ENCODE results near the gene DTNBP1.

Gene DTNBP1

DNA sequence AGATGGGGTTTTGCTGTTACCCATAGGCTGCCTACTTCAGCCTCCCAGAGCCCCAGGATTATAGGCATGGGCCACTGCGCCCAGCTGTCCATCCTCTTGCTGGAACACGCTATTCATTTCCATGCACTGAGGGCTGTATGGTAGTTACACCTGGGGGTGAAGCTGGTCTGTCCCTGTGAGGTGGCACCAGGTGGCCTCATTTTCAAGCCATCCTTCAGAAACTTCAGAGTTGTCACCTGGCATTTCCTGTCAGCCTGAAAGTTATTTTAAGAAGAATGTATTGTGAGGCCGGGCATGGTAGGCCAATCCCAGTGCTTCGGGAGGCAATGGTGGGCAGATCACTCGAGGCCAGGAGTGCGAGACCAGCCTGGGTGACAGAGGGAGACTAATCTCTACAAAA lies 147.6 kb downstream of the DTNBP1 start:
- no peak for DNase-seq (ENCODE audit: low read depth)

DNA sequence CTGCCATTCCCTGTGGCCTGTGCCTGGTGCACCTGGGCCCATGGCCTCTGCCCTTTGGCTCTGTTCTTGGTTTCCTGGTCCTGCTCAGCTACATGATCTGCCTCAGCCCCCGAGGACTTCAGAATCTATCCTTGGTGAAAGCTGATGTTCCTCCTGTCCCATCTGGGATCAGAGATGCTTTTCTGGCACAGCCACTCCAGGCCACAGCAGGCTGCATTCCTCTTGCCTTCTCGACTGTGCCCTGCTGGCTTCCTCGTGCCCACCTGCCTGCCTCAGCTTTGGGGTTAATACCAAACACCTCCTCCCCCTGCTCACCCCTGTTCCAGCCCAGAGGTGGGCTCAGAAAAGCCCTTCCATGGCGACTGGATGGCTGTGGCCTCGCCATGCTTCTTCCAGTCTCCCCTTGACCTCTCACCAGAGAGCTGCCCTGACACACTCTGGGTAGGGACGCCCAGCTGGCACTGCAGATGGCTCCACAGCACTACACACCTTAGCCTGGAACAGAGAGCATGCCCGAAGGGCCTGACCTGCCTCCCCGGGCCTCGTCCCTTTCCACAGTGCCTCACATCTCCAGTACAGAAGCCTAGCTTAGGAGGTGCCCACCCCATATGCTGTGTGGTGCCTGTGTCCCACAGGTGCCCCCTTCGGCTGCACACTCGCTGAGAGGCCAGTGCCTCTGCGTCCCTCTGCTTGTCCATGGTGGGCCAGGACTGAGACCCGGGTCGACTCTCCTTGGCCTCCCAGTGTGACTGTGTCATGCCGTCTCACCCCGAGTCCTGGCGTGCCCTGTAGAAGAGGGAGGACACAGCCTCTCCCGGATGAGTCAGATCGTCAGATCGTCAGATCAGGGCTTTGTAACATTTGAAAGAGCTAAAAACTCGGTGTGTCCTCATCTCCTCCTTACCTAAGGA lies 148.8 kb downstream of the DTNBP1 start:
- no peak for DNase-seq (ENCODE audit: low read depth)

DNA sequence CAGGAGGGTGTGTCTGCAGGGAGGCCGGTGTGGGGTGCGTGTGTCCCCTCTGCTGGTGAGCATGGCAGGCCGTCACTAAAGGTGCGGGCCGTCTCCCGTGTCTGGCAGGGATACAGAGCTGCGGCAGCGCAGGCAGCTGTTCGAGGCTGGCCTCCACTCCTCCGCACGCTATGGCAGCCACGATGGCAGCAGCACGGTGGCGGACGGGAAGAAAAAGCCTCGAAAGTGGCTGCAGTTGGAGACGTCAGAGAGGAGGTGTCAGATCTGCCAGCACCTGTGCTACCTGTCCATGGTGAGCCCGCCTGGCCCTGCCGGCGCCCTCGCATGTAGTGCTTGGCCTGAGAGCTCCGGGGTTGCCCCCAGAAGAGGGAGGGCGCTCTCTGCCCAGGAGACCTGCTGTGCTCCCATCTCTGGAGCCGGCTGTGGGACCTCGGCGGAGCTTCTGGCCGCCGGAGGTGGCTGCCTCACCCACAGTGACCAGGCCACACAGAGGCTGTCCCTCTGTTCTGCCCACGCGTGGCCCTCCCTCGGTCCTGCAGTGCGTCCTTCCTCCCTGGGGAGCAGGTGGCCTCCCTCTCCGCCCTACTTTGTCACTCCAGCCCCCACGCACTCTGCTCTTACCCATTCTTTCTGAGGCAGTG lies 149.6 kb downstream of the DTNBP1 start:
- no peak for DNase-seq (ENCODE audit: low read depth)

DNA sequence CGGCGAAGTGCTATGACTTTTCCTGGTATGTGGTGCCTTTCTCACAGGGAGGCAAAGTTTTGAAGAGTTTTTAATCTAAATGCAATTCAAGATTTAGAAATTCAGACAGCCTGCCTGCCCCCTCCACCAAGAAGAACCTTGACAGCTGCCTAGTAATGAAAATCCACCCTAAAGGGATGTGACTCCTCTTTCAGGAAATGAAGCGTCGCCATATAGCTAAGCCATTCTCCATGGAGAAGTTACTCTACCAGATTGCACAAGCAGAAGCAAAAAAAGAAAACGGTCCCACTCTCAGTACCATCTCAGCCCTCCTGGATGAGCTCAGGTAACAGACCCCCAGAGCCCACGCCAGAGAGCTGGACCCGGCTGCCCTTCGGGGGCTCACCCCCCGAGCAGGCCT lies 150.1 kb downstream of the DTNBP1 start:
- DNase-seq (ENCODE audit: low read depth) = no peak

DNA sequence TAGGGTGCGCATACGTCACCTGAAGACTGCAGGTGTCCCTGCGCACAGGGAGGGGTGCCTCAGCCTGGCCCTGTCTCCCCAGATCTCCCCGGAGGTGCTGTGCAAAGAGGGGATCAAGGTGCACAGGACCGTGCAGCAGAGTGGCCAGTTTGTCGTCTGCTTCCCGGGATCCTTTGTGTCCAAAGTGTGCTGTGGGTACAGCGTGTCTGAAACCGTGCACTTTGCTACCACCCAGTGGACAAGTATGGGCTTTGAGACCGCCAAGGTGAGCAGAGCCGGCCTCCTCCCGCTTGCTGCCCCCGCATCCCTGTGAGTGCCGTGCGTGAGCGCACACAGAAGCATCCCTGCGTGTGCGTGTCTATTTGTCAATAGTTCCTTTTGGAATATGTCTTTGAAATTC lies 150.7 kb downstream of the DTNBP1 start:
- no peak for DNase-seq (ENCODE audit: low read depth)

DNA sequence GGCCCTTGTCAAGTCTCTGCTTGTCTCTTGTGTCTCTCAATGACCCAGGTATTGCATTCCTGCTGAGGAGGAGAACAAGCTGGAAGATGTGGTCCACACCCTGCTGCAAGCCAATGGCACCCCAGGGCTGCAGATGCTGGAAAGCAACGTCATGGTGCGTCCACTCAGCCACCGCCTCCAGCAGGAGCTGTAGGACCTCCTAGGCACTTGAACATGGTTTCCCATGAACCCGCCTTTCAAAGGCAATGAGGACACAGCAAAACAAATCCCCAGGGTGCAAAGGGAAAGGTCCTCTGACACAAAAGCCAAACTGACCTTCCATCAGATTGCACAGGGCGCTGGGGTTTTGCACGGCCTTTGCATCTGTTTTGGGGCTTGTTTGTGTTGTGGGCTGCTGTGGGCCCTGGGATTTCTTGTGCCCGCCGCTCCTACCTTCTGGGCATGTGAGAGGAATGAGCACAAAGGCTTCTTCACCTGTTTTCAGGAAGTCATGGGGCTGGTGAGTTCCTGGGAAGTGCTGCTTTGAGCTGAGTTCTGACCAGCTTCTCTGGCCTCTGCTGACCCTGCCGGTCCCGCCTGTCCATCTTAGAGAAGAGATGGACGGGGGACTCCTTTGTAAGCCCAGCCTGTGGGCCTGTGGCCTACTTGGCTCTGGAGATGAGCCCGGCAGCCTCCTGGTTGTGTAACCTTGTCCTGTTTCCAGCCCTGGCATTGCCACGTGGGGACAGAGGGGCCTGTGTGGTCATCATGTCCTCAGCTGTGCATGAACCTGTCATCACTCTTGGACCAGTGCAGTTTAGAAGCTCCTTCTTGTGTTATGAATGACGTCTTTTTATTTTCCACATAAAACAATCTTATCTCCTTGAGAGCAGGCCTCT lies 151.3 kb downstream of the DTNBP1 start:
- no peak for DNase-seq (ENCODE audit: low read depth)

DNA sequence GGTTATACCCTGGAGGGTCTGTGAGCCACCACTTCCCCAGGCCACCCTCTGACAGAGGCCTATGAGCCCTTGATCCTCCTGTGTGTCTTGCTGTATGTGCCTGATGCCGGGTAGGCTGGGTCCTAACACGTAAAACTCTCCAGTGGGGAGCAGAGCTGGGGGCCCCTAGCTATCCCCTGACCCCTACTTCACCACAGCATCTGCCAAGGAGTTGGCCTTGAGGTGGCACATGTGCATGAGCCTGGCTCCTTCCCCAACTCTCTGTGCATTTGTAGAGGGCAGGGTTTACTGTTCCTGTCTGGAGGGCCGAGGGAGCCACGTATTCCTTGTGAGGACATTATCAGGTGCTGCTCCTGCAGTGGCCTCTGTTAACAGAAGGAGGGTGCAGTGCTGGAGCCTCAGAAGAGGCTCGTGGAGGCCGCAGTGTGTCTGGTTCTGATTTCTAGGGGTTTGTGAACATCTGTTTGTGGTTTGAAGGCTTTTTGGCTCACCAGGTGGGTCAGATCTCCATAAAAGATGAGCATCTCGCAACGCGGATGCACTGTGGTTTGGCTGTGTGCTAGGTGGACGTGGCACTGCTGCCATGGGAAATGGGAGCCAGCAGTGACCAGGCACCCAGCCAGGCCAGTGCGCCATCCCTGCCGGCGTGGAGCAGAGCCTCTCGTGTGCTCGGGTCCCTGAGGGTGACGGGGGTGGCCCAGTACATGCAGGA lies 152.1 kb downstream of the DTNBP1 start:
- DNase-seq (ENCODE audit: low read depth) = no peak

DNA sequence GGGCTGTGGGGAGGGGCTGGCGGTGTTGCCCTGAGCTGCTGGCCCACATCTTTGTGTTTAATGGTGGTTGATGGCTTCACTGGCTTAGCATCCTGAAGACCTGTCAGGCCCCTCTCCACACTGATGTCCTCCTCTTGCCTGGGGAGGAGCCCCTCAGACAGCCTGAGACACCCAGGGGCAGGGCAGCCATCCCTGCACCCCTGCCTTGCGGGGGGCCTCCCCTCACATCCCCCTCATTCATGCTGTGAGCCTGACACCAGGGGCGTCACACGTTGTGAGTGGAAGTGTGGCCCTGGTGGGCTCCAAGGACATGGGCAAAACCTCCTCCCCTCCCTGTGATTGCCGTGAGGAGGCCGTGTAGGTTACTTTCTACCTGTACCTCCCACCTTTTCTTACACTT lies 152.7 kb downstream of the DTNBP1 start:
- no peak for DNase-seq (ENCODE audit: low read depth)

DNA sequence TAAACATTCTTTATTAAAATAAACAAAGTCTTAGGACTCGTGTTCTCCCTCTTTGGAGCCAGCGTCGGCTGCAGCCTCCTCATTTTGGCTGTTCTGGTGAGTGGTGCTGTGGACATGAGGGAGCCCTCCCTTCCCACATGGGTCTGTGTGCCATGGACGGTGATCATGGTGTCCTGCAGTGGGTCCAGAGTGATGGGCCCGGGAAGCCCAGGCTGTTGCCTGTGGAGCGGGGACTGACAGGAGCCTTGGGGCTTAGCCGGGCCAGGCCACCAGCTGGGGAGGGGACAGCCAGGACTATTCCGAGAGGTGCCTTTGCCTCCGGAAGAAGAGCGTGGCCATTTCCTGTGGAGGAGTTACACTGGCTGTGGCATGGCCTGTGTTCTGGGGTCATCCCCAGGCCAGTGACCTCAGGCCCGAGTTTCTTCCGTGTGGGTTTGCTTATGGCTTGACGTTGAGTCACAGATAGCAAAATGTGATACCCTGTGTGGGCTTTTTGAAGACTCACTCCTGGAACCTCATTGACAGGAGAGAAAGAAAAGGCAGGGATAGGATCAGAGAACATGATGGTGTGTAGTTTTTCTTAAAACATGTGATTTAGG lies 153.4 kb downstream of the DTNBP1 start:
- no peak for DNase-seq (ENCODE audit: low read depth)

DNA sequence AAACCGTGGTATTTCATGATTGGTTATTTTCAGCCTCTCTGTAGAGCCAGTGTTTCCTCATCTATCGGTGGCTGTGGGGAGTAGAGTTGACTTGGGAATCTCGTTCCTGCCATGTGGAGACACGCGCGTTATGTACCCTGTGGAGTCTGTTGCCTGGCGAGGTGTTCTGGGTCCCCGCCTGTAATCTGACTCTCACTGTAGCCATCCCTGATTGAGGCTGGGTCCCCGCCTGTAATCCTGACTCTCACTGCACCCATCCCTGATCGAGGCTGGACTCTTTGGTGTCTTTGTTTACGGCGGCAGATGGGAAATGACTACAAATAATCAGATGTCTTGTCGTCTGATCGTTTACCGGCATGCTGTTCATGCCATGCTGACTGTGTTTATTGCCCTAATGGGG lies 153.9 kb downstream of the DTNBP1 start:
- DNase-seq (ENCODE audit: low read depth) = no peak

DNA sequence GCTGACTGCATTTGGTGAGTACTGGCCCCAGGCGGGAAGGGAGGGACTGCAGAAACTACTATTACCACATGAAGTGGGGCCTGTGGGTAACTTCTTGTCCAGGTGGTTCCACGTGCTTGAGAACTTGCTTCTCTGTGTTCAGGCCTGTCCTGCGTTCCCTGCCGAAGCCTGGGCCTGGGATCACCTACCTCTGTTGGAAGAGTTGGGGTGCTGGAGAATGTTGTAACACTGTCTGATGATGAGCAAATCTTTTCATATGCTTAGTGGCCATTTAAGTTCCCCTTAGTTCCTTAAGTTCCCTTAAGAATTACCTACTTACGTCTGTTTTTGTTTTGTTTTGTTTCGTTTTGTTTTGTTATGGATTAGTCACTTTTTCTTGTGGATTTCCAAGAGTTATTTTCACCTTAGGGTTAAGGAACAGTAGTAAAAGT lies 154.4 kb downstream of the DTNBP1 start:
- DNase-seq (ENCODE audit: low read depth) = no peak

DNA sequence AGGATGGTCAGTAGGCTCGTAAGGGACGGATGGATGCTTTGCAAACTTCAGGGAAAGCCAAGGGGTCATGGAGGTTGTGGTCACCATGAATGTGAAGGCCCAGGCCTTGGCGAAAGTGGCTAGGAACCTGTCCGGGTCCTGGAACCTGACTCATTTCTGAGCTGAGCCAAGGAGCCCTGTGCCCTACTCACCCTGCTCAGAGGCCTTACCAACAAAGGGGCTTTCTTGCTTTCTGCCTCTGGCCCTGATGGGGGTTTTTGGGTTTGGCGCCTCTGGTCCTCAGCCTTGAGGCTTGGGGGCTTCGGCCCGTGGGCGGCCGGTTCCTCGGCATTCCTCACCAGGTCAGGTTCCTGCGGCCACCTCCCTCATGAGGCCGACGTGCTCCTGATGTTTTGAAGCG lies 155.1 kb downstream of the DTNBP1 start:
- no peak for DNase-seq (ENCODE audit: low read depth)

DNA sequence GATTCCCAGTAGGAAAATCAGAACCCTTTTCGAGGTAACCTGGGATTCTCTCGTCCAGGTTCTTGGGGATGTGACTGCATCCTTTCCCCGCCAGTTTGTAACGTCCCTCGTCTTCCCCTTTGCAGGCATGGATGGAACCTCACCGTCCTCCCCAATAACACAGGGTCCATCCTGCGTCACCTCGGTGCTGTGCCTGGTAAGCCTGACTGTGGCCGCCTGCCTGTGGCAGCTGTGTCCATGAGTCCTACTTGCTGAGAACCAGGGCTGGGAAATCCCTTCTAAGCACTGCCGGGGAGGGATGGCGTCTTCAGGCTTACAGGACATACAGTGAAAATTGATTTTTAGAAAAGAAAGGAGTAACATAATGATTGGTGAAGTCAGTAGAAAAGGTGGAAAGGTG lies 155.6 kb downstream of the DTNBP1 start:
- DNase-seq (ENCODE audit: low read depth) = no peak

DNA sequence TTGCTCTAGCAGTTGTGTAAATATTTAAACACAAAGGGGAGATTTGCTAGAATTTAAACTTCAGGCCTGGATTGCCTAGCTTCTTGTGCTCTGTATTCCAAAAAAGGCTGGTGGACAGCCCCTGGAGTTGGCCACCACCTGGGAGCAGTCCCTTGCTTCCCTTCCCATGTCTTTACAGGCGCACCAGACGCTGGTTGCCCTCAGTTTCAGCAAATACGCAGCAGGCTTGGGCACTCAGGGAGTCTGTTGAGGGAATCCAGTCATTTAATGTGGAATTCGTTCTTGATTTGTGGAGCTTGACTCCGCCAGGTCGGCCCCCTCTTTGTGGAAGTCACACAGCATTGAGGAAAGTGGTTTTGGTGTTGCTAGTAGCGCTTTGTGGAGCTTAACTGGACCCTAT lies 156.8 kb downstream of the DTNBP1 start:
- DNase-seq (ENCODE audit: low read depth) = no peak

DNA sequence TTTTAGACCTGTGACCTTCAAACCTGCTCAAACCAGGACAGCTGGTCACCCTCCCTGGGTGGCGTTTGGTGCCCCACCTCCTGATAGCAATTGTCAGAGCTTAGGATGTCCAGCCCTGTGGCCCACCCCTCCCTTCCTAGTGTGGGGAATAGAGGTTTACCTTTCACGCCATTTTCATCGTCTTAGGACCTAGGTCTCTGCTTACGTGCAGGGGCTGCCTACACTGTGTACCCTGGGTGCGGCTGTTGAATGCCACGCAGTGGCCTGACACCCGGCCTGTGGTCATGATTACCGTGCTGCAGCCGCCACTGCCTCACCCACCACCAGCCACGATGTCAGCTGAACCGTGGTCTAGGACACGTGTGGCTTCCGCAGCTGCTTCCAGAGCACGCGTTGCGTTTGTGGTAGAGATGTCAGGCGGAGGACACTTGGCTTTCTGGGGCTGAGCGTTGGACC lies 157.3 kb downstream of the DTNBP1 start:
- no peak for DNase-seq (ENCODE audit: low read depth)

DNA sequence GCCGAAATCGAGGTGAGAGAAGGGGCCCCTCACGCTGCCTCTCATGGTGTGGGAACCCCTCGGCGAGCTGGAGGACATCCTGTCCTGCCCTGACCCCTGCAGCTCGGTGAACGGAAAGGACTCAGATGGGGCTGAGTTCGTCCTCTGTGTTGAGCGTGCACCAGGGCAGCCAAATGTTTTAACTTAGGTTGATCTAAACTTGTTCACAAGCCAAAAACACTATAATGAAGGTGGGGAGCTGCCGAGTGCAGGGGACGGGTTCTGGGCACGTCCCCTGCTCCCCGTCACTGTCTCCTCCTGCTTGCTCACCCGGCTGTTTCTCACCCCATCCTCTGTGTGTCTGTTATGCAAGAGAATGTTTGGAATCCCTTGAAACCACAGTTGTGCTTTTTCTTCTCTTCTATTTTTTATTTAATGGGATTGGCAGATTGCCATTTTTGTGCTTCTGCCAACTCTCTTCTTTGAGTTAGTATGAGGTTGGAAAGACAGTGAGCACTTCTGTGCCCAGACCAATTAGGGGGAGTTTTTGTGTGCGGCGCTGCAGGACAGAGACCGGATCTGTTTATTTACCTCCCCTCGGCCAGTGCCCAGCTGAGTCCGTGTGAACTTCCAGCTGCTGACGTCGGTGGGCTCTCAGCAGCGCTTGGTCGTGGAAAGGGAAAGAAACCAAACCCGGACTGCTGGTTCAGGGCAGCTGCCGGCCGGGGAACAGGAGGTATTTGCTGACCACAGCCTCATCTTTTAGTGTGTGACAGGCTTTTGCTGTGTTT lies 158.1 kb downstream of the DTNBP1 start:
- peak; percentile 97 for DNase-seq (ENCODE audit: low read depth)

DNA sequence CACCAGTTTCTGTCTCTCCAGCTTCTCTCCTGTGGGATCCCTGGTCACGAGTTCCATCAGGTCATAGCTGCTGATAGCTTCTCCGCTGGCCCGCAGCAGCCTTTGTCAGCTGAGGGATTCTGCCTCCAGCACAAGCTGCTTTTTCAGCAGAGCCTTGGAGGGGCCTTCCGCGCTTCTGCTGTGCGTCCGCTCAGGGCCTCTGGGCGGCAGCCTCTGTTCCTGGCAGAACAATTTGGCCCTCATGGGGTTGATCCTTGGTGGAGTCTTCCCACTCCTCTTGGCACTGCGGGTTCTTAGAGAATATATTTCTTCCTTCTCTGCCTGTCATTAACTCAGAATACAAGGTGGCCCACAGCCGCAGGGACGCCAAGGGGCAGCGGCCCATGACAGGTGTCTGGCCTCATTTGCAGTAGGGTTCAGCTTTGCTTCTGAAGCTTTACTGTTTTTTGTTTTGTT lies 158.8 kb downstream of the DTNBP1 start:
- DNase-seq (ENCODE audit: low read depth) = no peak

DNA sequence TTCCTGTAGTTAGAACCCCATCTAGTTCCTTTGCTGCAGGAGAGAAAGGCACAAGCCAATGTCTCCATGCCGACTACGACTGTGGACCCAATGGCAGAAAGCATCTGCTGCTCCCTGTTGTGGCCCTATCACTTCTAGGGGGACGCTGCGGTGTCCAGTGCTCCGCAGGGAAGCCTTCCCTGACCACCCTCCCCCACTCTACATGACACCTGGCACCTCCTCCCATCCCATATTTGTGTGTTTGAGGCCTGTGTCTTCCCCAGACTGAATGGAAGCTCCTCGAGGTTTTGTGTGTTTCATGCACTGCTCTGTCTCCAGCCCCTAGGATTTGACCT lies 159.5 kb downstream of the DTNBP1 start:
- DNase-seq (ENCODE audit: low read depth) = no peak

DNA sequence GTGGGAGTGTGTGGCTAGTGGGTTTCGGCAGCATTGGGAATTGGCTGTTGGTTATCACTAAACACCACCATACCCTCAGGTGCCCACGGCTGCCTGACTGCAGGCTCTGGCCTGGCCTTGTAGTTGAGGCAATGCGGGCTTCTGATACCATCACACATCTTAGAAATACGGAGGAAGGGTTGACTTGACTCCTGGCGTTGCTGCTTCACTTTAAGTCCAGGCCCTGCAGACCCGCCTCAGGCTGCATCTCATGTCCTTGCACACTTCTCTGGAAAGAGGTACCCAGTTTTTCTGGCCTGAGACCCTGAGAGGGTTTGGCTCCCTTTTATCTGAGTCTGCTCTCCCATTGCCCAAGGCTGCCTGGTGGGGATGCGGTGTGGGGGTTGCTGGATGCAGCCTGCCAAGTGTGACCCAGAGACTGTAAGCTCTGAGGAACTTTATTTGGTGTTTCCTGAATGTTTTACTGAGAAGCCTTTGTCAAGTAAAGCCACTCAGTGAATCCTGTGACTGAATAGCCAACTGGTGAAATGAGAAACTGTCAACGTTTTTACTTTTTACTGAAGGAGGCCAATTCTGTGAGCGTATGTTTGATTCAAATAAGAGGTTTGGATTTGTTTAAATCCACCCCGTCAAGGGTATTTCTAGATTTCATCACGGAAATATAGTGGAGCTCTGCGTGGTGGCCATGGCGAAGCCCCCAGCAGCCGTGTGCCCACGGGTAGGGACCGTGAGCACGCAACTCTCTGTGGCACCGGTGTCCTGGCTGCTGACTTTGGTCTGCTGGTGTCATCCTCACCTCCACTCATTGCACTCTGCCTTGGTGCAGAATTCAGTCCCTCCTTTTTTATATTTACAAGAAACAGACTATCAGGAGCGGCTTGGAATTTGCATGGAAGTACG lies 160.1 kb downstream of the DTNBP1 start:
- DNase-seq (ENCODE audit: low read depth) = no peak
